HL-60 (cell line): Measurements from ENCODE around the gene AVPR1B.

Source experiments
- DNase-seq, 2 experiments: peaks; one replicate each; pipeline ENCODE4 v3.0.0-alpha.2; 2010 to 2020; ENCODE audit warnings: low read depth in 1 of 2, low spot score in 1 of 2
- H3K27ac ChIP-seq: fragments of 250-450 bp; sonication (Bioruptor Pico); replicated peaks from 2 replicates; pipeline ENCODE4 v1.5.1; 2020; ENCODE audit warnings: mild to moderate bottlenecking, moderate library complexity
- H3K27me3 ChIP-seq: fragments of 250-450 bp; sonication (Bioruptor Pico); 2 replicates; pipeline ENCODE4 v1.5.1; 2021; ENCODE audit warnings: mild to moderate bottlenecking, moderate library complexity; ENCODE audit not compliant: insufficient read depth, poor library complexity, severe bottlenecking
- H3K4me3 ChIP-seq: replicated peaks from 2 replicates; pipeline ENCODE4 v1.5.1; 2011; ENCODE audit warnings: mild to moderate bottlenecking, control low read depth, low read length; ENCODE audit not compliant: insufficient read depth
- CTCF ChIP-seq: IDR thresholded peaks from one replicate; pipeline ENCODE4 v1.5.1; 2011; ENCODE audit warnings: low read length, control low read depth, inconsistent platforms; ENCODE audit not compliant: insufficient read depth
- GABPA ChIP-seq: IDR thresholded peaks from 2 replicates; pipeline ENCODE4 v1.6.1; 2012; ENCODE audit warnings: low read depth
- POLR2AphosphoS5 ChIP-seq: IDR thresholded peaks from 2 replicates; pipeline ENCODE4 v1.6.1; 2012; ENCODE audit warnings: low read depth
- REST ChIP-seq: IDR thresholded peaks from 2 replicates; pipeline ENCODE4 v1.6.1; 2012; ENCODE audit warnings: low read depth; ENCODE audit not compliant: insufficient replicate concordance
- SPI1 ChIP-seq: IDR thresholded peaks from 2 replicates; pipeline ENCODE4 v1.6.1; 2012; ENCODE audit warnings: low read depth, mild to moderate bottlenecking, borderline replicate concordance

Gene AVPR1B

GRCh38 chr1:206103979-206104378 lies 13.2 kb downstream of the AVPR1B start:
- no peak overlapping the region for H3K27ac ChIP-seq
- DNase-seq: no peak
- H3K27me3 ChIP-seq: no peaks in the 10 kb centered on the region
- no peak overlapping the region for H3K4me3 ChIP-seq
- TF ChIP-seq CTCF: no peak
- TF ChIP-seq POLR2AphosphoS5: no peak
- no peak for TF ChIP-seq REST
- TF ChIP-seq SPI1: no peak
- no peak for TF ChIP-seq GABPA

GRCh38 chr1:206102292-206102936 lies 14.8 kb downstream of the AVPR1B start:
- DNase-seq: peak in 1 of 2 experiments; percentile 64
- peak overlapping the region; percentile 25 for H3K27ac ChIP-seq
- no peak overlapping the region for H3K4me3 ChIP-seq
- no peaks in the 10 kb centered on the region for H3K27me3 ChIP-seq
- no peak for TF ChIP-seq POLR2AphosphoS5
- peak; percentile 98 for TF ChIP-seq SPI1

GRCh38 chr1:206101351-206102045 lies 15.7 kb downstream of the AVPR1B start:
- H3K27me3 ChIP-seq: no peaks in the 10 kb centered on the region
- DNase-seq: no peak
- H3K4me3 ChIP-seq: no peak overlapping the region
- peak overlapping the region; percentile 25 for H3K27ac ChIP-seq
- no peak for TF ChIP-seq SPI1
- TF ChIP-seq POLR2AphosphoS5: no peak
- TF ChIP-seq GABPA: no peak
- TF ChIP-seq REST: no peak
- TF ChIP-seq CTCF: no peak

- DNase-seq: peak in 1 of 2 experiments; percentile 51
- H3K4me3 ChIP-seq: no peak overlapping the region
- H3K27ac ChIP-seq: no peak overlapping the region
- no peaks in the 10 kb centered on the region for H3K27me3 ChIP-seq
- TF ChIP-seq POLR2AphosphoS5 (no peak), SPI1 (no peak), REST (no peak), GABPA (no peak), CTCF (no peak)
These were observed 16.9 kb downstream of the AVPR1B start for GRCh38 chr1:206100226-206100815.
